ENCODE data around the gene GADD45GIP1. TPM values are rescaled to one million over a fixed set of nuclear protein-coding genes. Genes with fewer than 3 reads are reported as not detected.

GADD45GIP1 gene
- total RNA-seq, 2 donors from 2014 or later: 16.1 to 41.9 TPM

DNA sequence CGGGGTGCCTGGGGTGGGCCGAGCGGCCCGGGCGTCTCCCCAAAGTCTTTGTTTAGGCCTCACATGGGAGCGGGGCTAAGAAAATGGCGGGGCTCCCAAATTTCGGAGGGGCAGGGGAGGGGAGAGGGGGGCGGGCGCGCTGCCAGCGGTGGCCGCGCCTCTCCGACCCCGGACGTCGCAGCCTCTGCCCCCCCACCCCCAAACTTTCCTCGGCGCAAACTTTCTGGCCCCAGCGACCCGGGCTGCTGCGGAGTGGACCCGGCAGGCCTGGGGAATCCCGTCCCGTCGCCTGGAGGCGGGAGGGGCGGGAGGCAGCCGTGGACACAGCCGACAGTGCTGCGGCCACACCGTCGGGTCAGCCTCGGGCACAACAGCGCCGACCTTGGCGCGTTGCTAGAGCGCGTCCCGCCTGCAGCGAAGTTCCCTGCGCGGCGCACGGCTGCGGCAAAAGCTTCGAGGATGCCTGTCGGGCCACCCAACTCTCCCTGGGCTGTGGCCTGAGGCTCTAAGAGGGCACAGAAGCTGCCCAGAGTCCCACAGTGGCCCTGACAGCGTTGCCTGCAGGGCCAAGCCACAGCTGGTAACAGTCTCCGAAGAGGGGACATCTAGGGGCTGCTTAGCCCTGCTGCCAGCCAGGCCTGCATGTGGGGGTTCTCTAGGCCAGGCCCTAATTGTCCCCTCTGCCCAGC, 39.5 kb upstream of the GADD45GIP1 start:
- intact Hi-C loops (cut with DNase I): no loop called here
- H3K27me3 ChIP-seq: no peaks in the 10 kb centered on the region
- peak overlapping the region; percentile 61 for H3K27ac ChIP-seq
- H3K4me3 ChIP-seq: peak overlapping the region; percentile 65
- DNase-seq: no peak
- H3K4me1 ChIP-seq: no peaks in the 10 kb centered on the region
- H3K9ac ChIP-seq (ENCODE audit: low read depth in 2 of 2, low read length in 2 of 2): peak overlapping the region; percentile 82 to 93
- TF ChIP-seq CTCF (IDR thresholded peaks at IDR 0.05): no peak
- no peaks in the 10 kb centered on the region for H3K36me3 ChIP-seq
- no peaks in the 10 kb centered on the region for H3K9me3 ChIP-seq

DNA sequence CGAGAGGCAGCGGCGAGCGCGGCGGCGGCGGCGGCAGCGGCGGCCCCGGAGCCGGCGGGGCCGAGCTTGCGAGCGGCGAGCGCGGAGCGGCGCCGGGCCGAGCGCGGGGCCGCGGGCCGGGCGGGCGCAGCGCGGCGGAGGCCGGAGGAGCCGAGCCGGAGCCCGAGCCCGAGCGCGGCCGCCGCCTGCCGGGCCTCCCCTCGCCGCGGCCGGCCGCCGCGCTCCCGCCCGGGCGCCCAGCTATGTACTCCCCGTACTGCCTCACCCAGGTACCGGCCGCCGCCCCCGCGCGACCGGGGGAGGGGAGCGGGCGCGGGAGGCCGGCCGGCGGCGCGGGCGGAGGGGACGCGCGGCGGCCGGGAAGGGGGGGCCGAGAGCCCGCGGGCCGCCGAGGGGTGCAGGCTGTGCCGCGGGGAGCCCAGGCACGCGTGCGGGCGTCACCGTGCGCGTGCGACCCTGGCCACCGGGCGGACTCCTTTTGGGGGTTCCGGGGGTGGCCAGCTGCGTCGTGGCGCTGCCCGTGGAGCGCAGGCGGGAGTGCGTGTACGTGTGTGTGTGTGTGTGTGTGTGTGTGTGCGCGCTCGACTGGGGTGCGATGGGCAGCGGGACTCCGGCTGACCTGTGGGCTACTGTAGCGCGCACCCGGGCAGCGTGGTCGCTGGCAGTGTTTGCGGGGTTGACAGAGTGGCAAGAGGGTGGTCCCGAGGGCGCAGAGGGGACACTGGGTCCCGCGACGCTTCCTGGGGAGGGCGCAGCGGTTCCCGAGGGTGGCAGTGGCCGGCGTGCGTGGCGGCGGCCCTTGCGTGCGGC, 38.8 kb upstream of the GADD45GIP1 start:
- intact Hi-C loops (cut with DNase I): no loop called here
- DNase-seq: peak; percentile 59
- Histone ChIP-seq H3K36me3 (no peaks in the 10 kb centered on the region), H3K9ac (ENCODE audit: low read depth in 2 of 2, low read length in 2 of 2) (peak overlapping the region; percentile 82 to 93), H3K27me3 (no peaks in the 10 kb centered on the region), H3K9me3 (no peaks in the 10 kb centered on the region), H3K27ac (peak overlapping the region; percentile 61), H3K4me1 (no peaks in the 10 kb centered on the region), H3K4me3 (peak overlapping the region; percentile 65)
- TF ChIP-seq CTCF (IDR thresholded peaks at IDR 0.05): no peak

- TF ChIP-seq CTCF (IDR thresholded peaks at IDR 0.05): no peak
- Histone ChIP-seq H3K4me3 (peak within 1 kb of the TSS; percentile 65), H3K4me1 (no peaks in the 10 kb centered on the region), H3K36me3 (no peaks in the 10 kb centered on the region), H3K9me3 (no peaks in the 10 kb centered on the region), H3K9ac (ENCODE audit: low read depth in 2 of 2, low read length in 2 of 2) (peak within 1 kb of the TSS; percentile 84 to 93), H3K27ac (peak within 1 kb of the TSS; percentile 61), H3K27me3 (no peaks in the 10 kb centered on the region)
- peak; percentile 71 for DNase-seq
- intact Hi-C loops (cut with DNase I): no loop called here
Observed at GRCh38 chr19:12994701-12995595, 37.9 kb upstream of the GADD45GIP1 start, which contains the start of gene NFIX. Gene NFIX, plus strand, starts transcription at chr19:12995475. Its CDS starts 363 bp downstream, at chr19:12995838.

- H3K9ac ChIP-seq (ENCODE audit: low read depth in 2 of 2, low read length in 2 of 2): no peak overlapping the region
- no peaks in the 10 kb centered on the region for H3K4me1 ChIP-seq
- intact Hi-C loops (cut with DNase I): no loop called here
- DNase-seq: no peak
- no peak overlapping the region for H3K27ac ChIP-seq
- no peak overlapping the region for H3K4me3 ChIP-seq
- TF ChIP-seq CTCF (IDR thresholded peaks at IDR 0.05): no peak
- no peaks in the 10 kb centered on the region for H3K9me3 ChIP-seq
- no peaks in the 10 kb centered on the region for H3K27me3 ChIP-seq
- H3K36me3 ChIP-seq: no peaks in the 10 kb centered on the region
Observed at GRCh38 chr19:12993562-12993961, 36.5 kb upstream of the GADD45GIP1 start.

GRCh38 chr19:12992729-12993128, 35.7 kb upstream of the GADD45GIP1 start:
- H3K27ac ChIP-seq: no peak overlapping the region
- no peak for TF ChIP-seq CTCF (IDR thresholded peaks at IDR 0.05)
- H3K9ac ChIP-seq (ENCODE audit: low read depth in 2 of 2, low read length in 2 of 2): no peak overlapping the region
- intact Hi-C loops (cut with DNase I): no loop called here
- H3K4me3 ChIP-seq: no peak overlapping the region
- no peaks in the 10 kb centered on the region for H3K27me3 ChIP-seq
- no peaks in the 10 kb centered on the region for H3K4me1 ChIP-seq
- H3K9me3 ChIP-seq: no peaks in the 10 kb centered on the region
- H3K36me3 ChIP-seq: no peaks in the 10 kb centered on the region
- no peak for DNase-seq

All from colonic mucosa (tissue), 4 donors.